ENCODE data around the gene CDC25B.

Gene CDC25B

GRCh38 chr20:3795511-3796468 lies at the start of gene CDC25B:
Gene CDC25B (plus strand): TSS chr20:3796310. CDS start chr20:3796532, 222 bp downstream.
- DNase-seq: peak; percentile 98

- DNase-seq: no peak
Measured at GRCh38 chr20:3747471-3747870, 48.6 kb upstream of the CDC25B start.

GRCh38 chr20:3748073-3748472 lies 48.0 kb upstream of the CDC25B start:
- no peak for DNase-seq

GRCh38 chr20:3749087-3749688 lies 46.9 kb upstream of the CDC25B start:
- no peak for DNase-seq

- peak; percentile 30 for DNase-seq
Measured at GRCh38 chr20:3749689-3750531, 46.2 kb upstream of the CDC25B start.

GRCh38 chr20:3751305-3751674 lies 44.8 kb upstream of the CDC25B start:
- DNase-seq: no peak

- DNase-seq: peak; percentile 87
Measured at GRCh38 chr20:3751675-3752385, 44.3 kb upstream of the CDC25B start.

GRCh38 chr20:3752386-3752759 lies 43.7 kb upstream of the CDC25B start:
- no peak for DNase-seq

GRCh38 chr20:3753098-3753497 lies 43.0 kb upstream of the CDC25B start:
- peak; percentile 74 for DNase-seq

- no peak for DNase-seq
Measured at GRCh38 chr20:3753501-3754275, 42.4 kb upstream of the CDC25B start.

- DNase-seq: no peak
Measured at GRCh38 chr20:3754276-3754630, 41.9 kb upstream of the CDC25B start.

GRCh38 chr20:3755269-3755668 lies 40.8 kb upstream of the CDC25B start:
- no peak for DNase-seq

- DNase-seq: no peak
Measured at GRCh38 chr20:3755814-3756480, 40.2 kb upstream of the CDC25B start.

- no peak for DNase-seq
Measured at GRCh38 chr20:3757268-3757667, 38.8 kb upstream of the CDC25B start.

- no peak for DNase-seq
Measured at GRCh38 chr20:3758566-3758965, 37.5 kb upstream of the CDC25B start.

GRCh38 chr20:3759316-3759823 lies 36.7 kb upstream of the CDC25B start:
- DNase-seq: no peak

- DNase-seq: no peak
Measured at GRCh38 chr20:3759884-3760283, 36.2 kb upstream of the CDC25B start.

- DNase-seq: peak; percentile 86
Measured at GRCh38 chr20:3760655-3761348, 35.3 kb upstream of the CDC25B start.

- no peak for DNase-seq
Measured at GRCh38 chr20:3763671-3764601, 32.2 kb upstream of the CDC25B start.
